Raji (cell line): ENCODE results near the gene DOCK2.

Source experiments
- POLR2A ChIP-seq: IDR thresholded peaks from 2 replicates; pipeline ENCODE4 v1.6.1; 2011; ENCODE audit warnings: low read depth, low read length, control low read depth; ENCODE audit not compliant: insufficient read depth

Gene DOCK2

GRCh38 chr5:169768416-169768815, 131.3 kb downstream of the DOCK2 start:
- no peak for TF ChIP-seq POLR2A

- TF ChIP-seq POLR2A, result no peak
Observed at GRCh38 chr5:169770109-169770508, 133.0 kb downstream of the DOCK2 start.

- TF ChIP-seq POLR2A, result no peak
Observed at GRCh38 chr5:169772256-169772655, 135.2 kb downstream of the DOCK2 start.

- TF ChIP-seq POLR2A, result no peak
Observed at GRCh38 chr5:169772688-169773087, 135.6 kb downstream of the DOCK2 start.

- TF ChIP-seq POLR2A, result no peak
Observed at GRCh38 chr5:169777159-169777558, 140.1 kb downstream of the DOCK2 start.

- TF ChIP-seq POLR2A, result no peak
Observed at GRCh38 chr5:169778622-169779596, 141.8 kb downstream of the DOCK2 start.

- no peak for TF ChIP-seq POLR2A
Observed at GRCh38 chr5:169781420-169782345, 144.6 kb downstream of the DOCK2 start.

GRCh38 chr5:169785771-169786618, 148.9 kb downstream of the DOCK2 start:
- no peak for TF ChIP-seq POLR2A

GRCh38 chr5:169788168-169788567, 151.1 kb downstream of the DOCK2 start:
- no peak for TF ChIP-seq POLR2A

- TF ChIP-seq POLR2A, result no peak
Observed at GRCh38 chr5:169789417-169789940, 152.4 kb downstream of the DOCK2 start.

GRCh38 chr5:169791251-169791650, 154.2 kb downstream of the DOCK2 start:
- no peak for TF ChIP-seq POLR2A

- TF ChIP-seq POLR2A, result no peak
Observed at GRCh38 chr5:169795338-169795737, 158.3 kb downstream of the DOCK2 start.

- no peak for TF ChIP-seq POLR2A
Observed at GRCh38 chr5:169796731-169797130, 159.7 kb downstream of the DOCK2 start.

GRCh38 chr5:169797577-169797976, 160.5 kb downstream of the DOCK2 start:
- no peak for TF ChIP-seq POLR2A
